ENCODE measurements around the gene AARS2. TPM values are rescaled to one million over a fixed set of nuclear protein-coding genes. Genes with fewer than 3 reads are reported as not detected.

The AARS2 gene
- total and polyA plus RNA-seq, 2 experiments from 2014 or later: 12.6 to 17.6 TPM

GRCh38 chr6:44338228-44339122 is 25.3 kb upstream of the AARS2 start:
- TF ChIP-seq EZH2phosphoT487 (IDR thresholded peaks at IDR 0.05; ENCODE audit: low read depth, severe bottlenecking, unreplicated experiment) (no peak), EZH2 (IDR thresholded peaks at IDR 0.05; ENCODE audit: borderline replicate concordance) (no peak)
- TF ChIP-seq, protein P1, sequence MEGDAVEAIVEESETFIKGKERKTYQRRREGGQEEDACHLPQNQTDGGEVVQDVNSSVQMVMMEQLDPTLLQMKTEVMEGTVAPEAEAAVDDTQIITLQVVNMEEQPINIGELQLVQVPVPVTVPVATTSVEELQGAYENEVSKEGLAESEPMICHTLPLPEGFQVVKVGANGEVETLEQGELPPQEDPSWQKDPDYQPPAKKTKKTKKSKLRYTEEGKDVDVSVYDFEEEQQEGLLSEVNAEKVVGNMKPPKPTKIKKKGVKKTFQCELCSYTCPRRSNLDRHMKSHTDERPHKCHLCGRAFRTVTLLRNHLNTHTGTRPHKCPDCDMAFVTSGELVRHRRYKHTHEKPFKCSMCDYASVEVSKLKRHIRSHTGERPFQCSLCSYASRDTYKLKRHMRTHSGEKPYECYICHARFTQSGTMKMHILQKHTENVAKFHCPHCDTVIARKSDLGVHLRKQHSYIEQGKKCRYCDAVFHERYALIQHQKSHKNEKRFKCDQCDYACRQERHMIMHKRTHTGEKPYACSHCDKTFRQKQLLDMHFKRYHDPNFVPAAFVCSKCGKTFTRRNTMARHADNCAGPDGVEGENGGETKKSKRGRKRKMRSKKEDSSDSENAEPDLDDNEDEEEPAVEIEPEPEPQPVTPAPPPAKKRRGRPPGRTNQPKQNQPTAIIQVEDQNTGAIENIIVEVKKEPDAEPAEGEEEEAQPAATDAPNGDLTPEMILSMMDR (IDR thresholded peaks at IDR 0.05; ENCODE audit: poor library complexity): peak; percentile 82
- Histone ChIP-seq H3K9me2 (replicated peaks; ENCODE audit: insufficient read depth) (no peaks in the 10 kb centered on the region), H3K4me1 (ENCODE audit: insufficient read depth) (no peaks in the 10 kb centered on the region), H2AFZ (no peak overlapping the region), H3K4me3 (no peak overlapping the region), H3K27me3 (peaks cover 31% of the 10 kb centered on the region), H3K79me2 (no peaks in the 10 kb centered on the region), H3K36me3 (replicated peaks; ENCODE audit: insufficient read depth, low read depth) (no peaks in the 10 kb centered on the region), H3K27ac (no peak overlapping the region), H3K4me2 (no peak overlapping the region), H4K20me1 (ENCODE audit: insufficient read depth, poor library complexity, severe bottlenecking) (no peaks in the 10 kb centered on the region), H3K9me3 (ENCODE audit: low read depth) (no peaks in the 10 kb centered on the region)
- peak; percentile 83 for DNase-seq (ENCODE audit: low spot score)
- WGBS (ENCODE audit: low lambda C conversion rate, missing lambda C conversion rate): 6% methylated on average over 11 of the region's 11 CpGs

- 71% methylated on average over 1 of the region's 1 CpG for WGBS (ENCODE audit: low lambda C conversion rate, missing lambda C conversion rate)
- TF ChIP-seq, protein P1 (IDR thresholded peaks at IDR 0.05; ENCODE audit: poor library complexity): no peak
- TF ChIP-seq EZH2 (IDR thresholded peaks at IDR 0.05; ENCODE audit: borderline replicate concordance) (no peak), EZH2phosphoT487 (IDR thresholded peaks at IDR 0.05; ENCODE audit: low read depth, severe bottlenecking, unreplicated experiment) (no peak)
- no peak overlapping the region for H3K4me2 ChIP-seq
These were observed 22.5 kb upstream of the AARS2 start for GRCh38 chr6:44335631-44336030.

GRCh38 chr6:44333942-44334341 is 20.8 kb upstream of the AARS2 start:
- H2AFZ ChIP-seq: no peak overlapping the region
- 85% methylated on average over 5 of the region's 5 CpGs for WGBS (ENCODE audit: low lambda C conversion rate, missing lambda C conversion rate)

More at GRCh38 chr6:44335631-44336030, 22.5 kb upstream of the AARS2 start:
- Histone ChIP-seq H3K9me3 (ENCODE audit: low read depth) (no peaks in the 10 kb centered on the region), H3K27me3 (peaks cover 8% of the 10 kb centered on the region), H3K79me2 (no peaks in the 10 kb centered on the region), H3K4me1 (ENCODE audit: insufficient read depth) (no peaks in the 10 kb centered on the region), H4K20me1 (ENCODE audit: insufficient read depth, poor library complexity, severe bottlenecking) (no peaks in the 10 kb centered on the region), H2AFZ (no peak overlapping the region), H3K27ac (no peak overlapping the region), H3K36me3 (replicated peaks; ENCODE audit: insufficient read depth, low read depth) (no peaks in the 10 kb centered on the region), H3K4me3 (no peak overlapping the region), H3K9me2 (replicated peaks; ENCODE audit: insufficient read depth) (no peaks in the 10 kb centered on the region)
- DNase-seq (ENCODE audit: low spot score): no peak

More at GRCh38 chr6:44333942-44334341, 20.8 kb upstream of the AARS2 start:
- Histone ChIP-seq H3K4me1 (ENCODE audit: insufficient read depth) (no peaks in the 10 kb centered on the region), H3K27me3 (peaks cover 19% of the 10 kb centered on the region), H3K9me2 (replicated peaks; ENCODE audit: insufficient read depth) (no peaks in the 10 kb centered on the region), H3K36me3 (replicated peaks; ENCODE audit: insufficient read depth, low read depth) (no peaks in the 10 kb centered on the region), H3K4me3 (no peak overlapping the region), H4K20me1 (ENCODE audit: insufficient read depth, poor library complexity, severe bottlenecking) (no peaks in the 10 kb centered on the region), H3K79me2 (no peaks in the 10 kb centered on the region), H3K27ac (no peak overlapping the region), H3K9me3 (ENCODE audit: low read depth) (no peaks in the 10 kb centered on the region), H3K4me2 (no peak overlapping the region)
- TF ChIP-seq, protein P1 (IDR thresholded peaks at IDR 0.05; ENCODE audit: poor library complexity): no peak
- DNase-seq (ENCODE audit: low spot score): no peak

Data from hepatocyte (in vitro differentiated cells).